GM12878 (cell line): ENCODE measurements around the gene YEATS2. TPM values are rescaled to one million over a fixed set of nuclear protein-coding genes. Genes with fewer than 3 reads are reported as not detected.

Experiments used
- BHLHE40 ChIP-seq, 2 experiments: fragments of 450-650 bp in 1 of 2; IDR thresholded peaks; 2 replicates each; pipeline ENCODE4 v1.6.1; 2011 to 2017; ENCODE audit warnings: low read depth in 2 of 2, borderline replicate concordance in 1 of 2, improper control_type of control experiment in 1 of 2, low read length in 1 of 2, mild to moderate bottlenecking in 1 of 2
- CHD2 ChIP-seq: IDR thresholded peaks from 2 replicates; pipeline ENCODE4 v1.6.1; 2011; ENCODE audit warnings: low read depth, low read length, improper control_type of control experiment, borderline replicate concordance
- ELK1 ChIP-seq: IDR thresholded peaks from 2 replicates; pipeline ENCODE4 v1.6.1; 2012; ENCODE audit warnings: low read depth, low read length, improper control_type of control experiment
- FOXM1 ChIP-seq: IDR thresholded peaks from 2 replicates; pipeline ENCODE4 v1.6.1; 2012; ENCODE audit warnings: low read depth, mild to moderate bottlenecking, inconsistent platforms, low read length, moderate library complexity
- IRF4 ChIP-seq: IDR thresholded peaks from 2 replicates; pipeline ENCODE4 v1.6.1; 2011; ENCODE audit warnings: low read depth, low read length
- NKRF ChIP-seq: fragments of 450-650 bp; conservative IDR thresholded peaks from 2 replicates; pipeline ENCODE4 v1.6.1; 2017; ENCODE audit warnings: mild to moderate bottlenecking, moderate library complexity
- NR2F1 ChIP-seq: fragments of 450-650 bp; conservative IDR thresholded peaks from 2 replicates; pipeline ENCODE4 v1.6.1; 2017; ENCODE audit warnings: mild to moderate bottlenecking
- PML ChIP-seq: IDR thresholded peaks from 2 replicates; pipeline ENCODE4 v1.6.1; 2012; ENCODE audit warnings: low read length, inconsistent platforms
- SIN3A ChIP-seq: IDR thresholded peaks from 2 replicates; pipeline ENCODE4 v1.6.1; 2012; ENCODE audit warnings: low read depth, low read length, improper control_type of control experiment
- SIX5 ChIP-seq: IDR thresholded peaks from 2 replicates; pipeline ENCODE4 v1.6.1; 2011; ENCODE audit warnings: mild to moderate bottlenecking, low read depth, low read length, moderate library complexity; ENCODE audit not compliant: severe bottlenecking
- SPI1 ChIP-seq: IDR thresholded peaks from 2 replicates; pipeline ENCODE4 v1.6.1; 2011; ENCODE audit warnings: low read depth, mild to moderate bottlenecking, low read length, moderate library complexity, borderline replicate concordance; ENCODE audit not compliant: insufficient read depth
- TAF1 ChIP-seq: IDR thresholded peaks from 2 replicates; pipeline ENCODE4 v1.6.1; 2011; ENCODE audit warnings: mild to moderate bottlenecking, low read depth, low read length, borderline replicate concordance
- YBX1 ChIP-seq: fragments of 450-650 bp; IDR thresholded peaks from 2 replicates; pipeline ENCODE4 v1.6.1; 2016; ENCODE audit warnings: antibody characterized with exemption
- YY1 ChIP-seq: IDR thresholded peaks from 2 replicates; pipeline ENCODE4 v1.6.1; 2011; ENCODE audit warnings: low read depth, mild to moderate bottlenecking, low read length
- ZNF217 ChIP-seq: fragments of 450-650 bp; IDR thresholded peaks from 2 replicates; pipeline ENCODE4 v1.6.1; 2017; ENCODE audit warnings: antibody characterized with exemption, mild to moderate bottlenecking
- ZZZ3 ChIP-seq: IDR thresholded peaks from 2 replicates; pipeline ENCODE4 v1.6.1; 2011; ENCODE audit warnings: low read depth; ENCODE audit not compliant: control insufficient read depth, insufficient read length
- polyA plus RNA-seq, 11 experiments: library from polyadenylated mRNA; depleted of rRNA in 4 of 11; unstranded in 6 of 11; stranded (reverse) in 5 of 11; fragments of >200 nt; fragmentation: Nextera tagmentation in 4 of 11; fragmentation: Illumina TruSeq in 1 of 11; extraction: Ambion mirVana in 4 of 11; extraction: Trizol in 1 of 11; gene quantifications; 1 replicate in 1 of 11; 2 replicates in 10 of 11; pipeline versions ENCODE4 v1.2.1 to v1.2.3, GENCODE V29; 2011 to 2016; ENCODE audit warnings: inconsistent platforms in 2 of 11, missing spikeins in 2 of 11, low read depth in 1 of 11
- total RNA-seq, 4 experiments: library from RNA; depleted of rRNA in 3 of 4; stranded (reverse); fragments of >200 nt in 3 of 4; fragmentation: Illumina TruSeq in 1 of 4; extraction: Trizol in 1 of 4; gene quantifications; 2 replicates each; pipeline versions ENCODE4 v1.2.1 to v1.2.3, GENCODE V29; 2013 to 2021

The YEATS2 gene
- total and polyA plus RNA-seq, 10 of the 15 experiments (the other 5 are each of a cell fraction or from before 2014, with no cell fraction given) = 1.9 to 65.3 (median 25.8) TPM

- TF ChIP-seq ZNF217 (no peak), BHLHE40 (IDR thresholded peaks at IDR 0.05; ENCODE audit: borderline replicate concordance in 1 of 2, low read depth in 2 of 2, low read length in 1 of 2) (no peak), YY1 (no peak), ZZZ3 (no peak), PML (no peak), NKRF (no peak), SPI1 (no peak), CHD2 (no peak), SIX5 (no peak), YBX1 (no peak), TAF1 (no peak), ELK1 (no peak), IRF4 (no peak), SIN3A (no peak), FOXM1 (no peak), NR2F1 (0 out of 2 replicates have a peak, but pooled peaks have one; percentile 46)
These were observed 127.3 kb downstream of the YEATS2 start (continued) for GRCh38 chr3:183824761-183825455.
